ENCODE data around the gene LSM11. TPM values are rescaled to one million over a fixed set of nuclear protein-coding genes. Genes with fewer than 3 reads are reported as not detected.

Gene LSM11
- total RNA-seq, 1 donor from 2014 or later = 3.9 TPM

- H3K4me3 ChIP-seq (ENCODE audit: low read depth, low read length) = no peak overlapping the region
- no peaks in the 10 kb centered on the region for H3K36me3 ChIP-seq (ENCODE audit: control insufficient read depth, insufficient read depth, low read length)
- peak; percentile 56 for TF ChIP-seq CTCF (IDR thresholded peaks at IDR 0.05; ENCODE audit: insufficient read depth, low read length, poor library complexity, severe bottlenecking)
- no peak for DNase-seq (ENCODE audit: low read depth)
- H3K27me3 ChIP-seq (ENCODE audit: control insufficient read depth, insufficient read depth, low read length) = no peaks in the 10 kb centered on the region
Observed at GRCh38 chr5:157740229-157740610, 3.3 kb upstream of the LSM11 start.

- no peak for TF ChIP-seq CTCF (IDR thresholded peaks at IDR 0.05; ENCODE audit: insufficient read depth, low read length, poor library complexity, severe bottlenecking)
- no peak for DNase-seq (ENCODE audit: low read depth)
- H3K36me3 ChIP-seq (ENCODE audit: control insufficient read depth, insufficient read depth, low read length) = no peaks in the 10 kb centered on the region
- no peak overlapping the region for H3K4me3 ChIP-seq (ENCODE audit: low read depth, low read length)
- no peaks in the 10 kb centered on the region for H3K27me3 ChIP-seq (ENCODE audit: control insufficient read depth, insufficient read depth, low read length)
Observed at GRCh38 chr5:157741131-157741530, 2.4 kb upstream of the LSM11 start.

GRCh38 chr5:157744051-157745011 is 819 bp downstream of the LSM11 start:
- Histone ChIP-seq H3K27me3 (ENCODE audit: control insufficient read depth, insufficient read depth, low read length) (no peaks in the 10 kb centered on the region), H3K4me3 (ENCODE audit: low read depth, low read length) (peak overlapping the region; percentile 79), H3K36me3 (ENCODE audit: control insufficient read depth, insufficient read depth, low read length) (no peaks in the 10 kb centered on the region)
- no peak for DNase-seq (ENCODE audit: low read depth)
- no peak for TF ChIP-seq CTCF (IDR thresholded peaks at IDR 0.05; ENCODE audit: insufficient read depth, low read length, poor library complexity, severe bottlenecking)

GRCh38 chr5:157745041-157745456 is 1.5 kb downstream of the LSM11 start:
- TF ChIP-seq CTCF (IDR thresholded peaks at IDR 0.05; ENCODE audit: insufficient read depth, low read length, poor library complexity, severe bottlenecking) = no peak
- no peak overlapping the region for H3K4me3 ChIP-seq (ENCODE audit: low read depth, low read length)
- H3K27me3 ChIP-seq (ENCODE audit: control insufficient read depth, insufficient read depth, low read length) = no peaks in the 10 kb centered on the region
- no peak for DNase-seq (ENCODE audit: low read depth)
- H3K36me3 ChIP-seq (ENCODE audit: control insufficient read depth, insufficient read depth, low read length) = no peaks in the 10 kb centered on the region

GRCh38 chr5:157747173-157747740 is 3.7 kb downstream of the LSM11 start:
- no peaks in the 10 kb centered on the region for H3K27me3 ChIP-seq (ENCODE audit: control insufficient read depth, insufficient read depth, low read length)
- H3K36me3 ChIP-seq (ENCODE audit: control insufficient read depth, insufficient read depth, low read length) = no peaks in the 10 kb centered on the region
- no peak for DNase-seq (ENCODE audit: low read depth)
- no peak for TF ChIP-seq CTCF (IDR thresholded peaks at IDR 0.05; ENCODE audit: insufficient read depth, low read length, poor library complexity, severe bottlenecking)
- H3K4me3 ChIP-seq (ENCODE audit: low read depth, low read length) = no peak overlapping the region

Data from kidney epithelial cell (primary cell).